A549 (cell line): ENCODE results near the gene IGFALS. TPM values are rescaled to one million over a fixed set of nuclear protein-coding genes. Genes with fewer than 3 reads are reported as not detected.

ENCODE experiments used
- ATAC-seq, 2 experiments: fragments of 200-7000 bp in 1 of 2; fragments of >200 bp in 1 of 2; cut with Nextera tagmentation in 1 of 2; cut with Tn5 transposase in 1 of 2; 3 replicates each; pipeline versions ENCODE4 v1.8.0 to v1.9.1; 2018 to 2020; ENCODE audit warnings: mild to moderate bottlenecking in 1 of 2, moderate library complexity in 1 of 2
- CTCF ChIA-PET: fragments of 300-600 bp; sonication (Branson Sonifier 250); formaldehyde crosslinking; extraction: SDS; loops from one replicate; lab custom pipeline; 2021; ENCODE audit warnings: antibody characterized with exemption, inconsistent platforms; lab: Yijun Ruan, JAX
- POLR2A ChIA-PET: fragments of 350-600 bp; formaldehyde crosslinking; extraction: SDS; loops from one replicate; lab custom pipeline; 2021; ENCODE audit warnings: antibody characterized with exemption, inconsistent platforms; lab: Yijun Ruan, JAX
- DNase-seq, 2 experiments: peaks; one replicate each; pipeline versions ENCODE4 v3.0.0 to v3.0.0-alpha.2; 2011 to 2016; ENCODE audit warnings: low read depth in 1 of 2, low spot score in 1 of 2
- FAIRE-seq: peaks from 2 replicates; lab custom pipeline; 2011; peaks lifted over from hg19 to GRCh38; lab: Jason Lieb, UNC
- H3K27ac ChIP-seq, 2 experiments: fragments of >200 bp; sonication (Bioruptor Twin); formaldehyde crosslinking; 3 replicates each; pipeline ENCODE4 v1.5.1; 2016 to 2017
- H3K4me1 ChIP-seq: fragments of >200 bp; sonication (Bioruptor Twin); formaldehyde crosslinking; 3 replicates; pipeline ENCODE4 v1.6.1; 2016
- H3K4me2 ChIP-seq: fragments of >200 bp; sonication (Bioruptor Twin); formaldehyde crosslinking; 3 replicates; pipeline ENCODE4 v1.6.1; 2016
- H3K4me3 ChIP-seq: fragments of >200 bp; sonication (Bioruptor Twin); formaldehyde crosslinking; 3 replicates; pipeline ENCODE4 v1.5.1; 2016
- H3K9me3 ChIP-seq: fragments of >200 bp; sonication (Bioruptor Twin); formaldehyde crosslinking; 3 replicates; pipeline ENCODE4 v1.6.1; 2016
- BCL3 ChIP-seq: fragments of >200 bp; sonication (Bioruptor Twin); formaldehyde crosslinking; IDR thresholded peaks from 3 replicates; pipeline ENCODE4 v1.6.1; 2016
- BHLHE40 ChIP-seq: IDR thresholded peaks from 2 replicates; pipeline ENCODE4 v1.6.1; 2012; ENCODE audit warnings: low read depth, low read length, inconsistent platforms
- CBX2 ChIP-seq: fragments of 200-600 bp; sonication (generic); IDR thresholded peaks from 2 replicates; pipeline ENCODE4 v1.6.1; 2016; ENCODE audit warnings: low read depth, mild to moderate bottlenecking, borderline replicate concordance
- EHF ChIP-seq: fragments of 250-450 bp; sonication (Bioruptor Pico); IDR thresholded peaks from 2 replicates; pipeline ENCODE4 v1.5.0; 2020; ENCODE audit warnings: mild to moderate bottlenecking
- EHMT2 ChIP-seq: fragments of 200-600 bp; sonication (generic); IDR thresholded peaks from 2 replicates; pipeline ENCODE4 v1.6.1; 2016; ENCODE audit warnings: antibody characterized with exemption, low read depth, mild to moderate bottlenecking, moderate library complexity
- ESRRA ChIP-seq: fragments of 150-350 bp; IDR thresholded peaks from 2 replicates; pipeline ENCODE4 v1.6.1; 2014; ENCODE audit warnings: mild to moderate bottlenecking, low read length, borderline replicate concordance
- GATA3 ChIP-seq: IDR thresholded peaks from 2 replicates; pipeline ENCODE4 v1.6.1; 2012; ENCODE audit warnings: borderline replicate concordance
- HEYL ChIP-seq: fragments of 250-450 bp; sonication (Bioruptor Pico); IDR thresholded peaks from 2 replicates; pipeline ENCODE4 v1.8.0; 2021; ENCODE audit warnings: mild to moderate bottlenecking, moderate library complexity
- HMGXB4 ChIP-seq: fragments of 250-450 bp; sonication (Bioruptor Pico); IDR thresholded peaks from 2 replicates; pipeline ENCODE4 v1.5.0; 2021; ENCODE audit warnings: mild to moderate bottlenecking, moderate library complexity, borderline replicate concordance
- HOXB5 ChIP-seq: fragments of 250-450 bp; sonication (Bioruptor Pico); IDR thresholded peaks from 2 replicates; pipeline ENCODE4 v1.5.0; 2020; ENCODE audit warnings: mild to moderate bottlenecking, moderate library complexity
- JUNB ChIP-seq: fragments of >200 bp; sonication (Bioruptor Twin); formaldehyde crosslinking; IDR thresholded peaks from 2 replicates; pipeline ENCODE4 v1.6.1; 2016
- KDM1A ChIP-seq: fragments of 200-600 bp; sonication (generic); IDR thresholded peaks from 2 replicates; pipeline ENCODE4 v1.6.1; 2016; ENCODE audit warnings: low read depth, mild to moderate bottlenecking
- KDM5A ChIP-seq: fragments of 200-600 bp; sonication (generic); IDR thresholded peaks from 2 replicates; pipeline ENCODE4 v1.6.1; 2016; ENCODE audit warnings: antibody characterized with exemption, mild to moderate bottlenecking
- NR3C1 ChIP-seq: fragments of >200 bp; sonication (Bioruptor Twin); formaldehyde crosslinking; IDR thresholded peaks from 3 replicates; pipeline ENCODE4 v1.6.1; 2017
- PHF8 ChIP-seq: fragments of 200-600 bp; sonication (generic); IDR thresholded peaks from 2 replicates; pipeline ENCODE4 v1.6.1; 2016; ENCODE audit warnings: low read depth, mild to moderate bottlenecking, antibody characterized with exemption, moderate library complexity, borderline replicate concordance
- POLR2A ChIP-seq: IDR thresholded peaks from 2 replicates; pipeline ENCODE4 v1.6.1; 2012; ENCODE audit warnings: mild to moderate bottlenecking, low read length
- RAD21 ChIP-seq, 2 experiments: fragments of >200 bp in 1 of 2; sonication (Bioruptor Twin) in 1 of 2; formaldehyde crosslinking in 1 of 2; IDR thresholded peaks in 1 of 2; conservative IDR thresholded peaks in 1 of 2; 2 replicates in 1 of 2; 3 replicates in 1 of 2; pipeline ENCODE4 v1.6.1; 2012 to 2018; ENCODE audit warnings: inconsistent platforms in 1 of 2
- RCOR1 ChIP-seq: fragments of 150-350 bp; IDR thresholded peaks from 2 replicates; pipeline ENCODE4 v1.6.1; 2014; ENCODE audit warnings: antibody characterized with exemption, low read length, low read depth
- REST ChIP-seq: fragments of 200-600 bp; sonication (generic); IDR thresholded peaks from 2 replicates; pipeline ENCODE4 v1.6.1; 2016; ENCODE audit warnings: antibody characterized with exemption, mild to moderate bottlenecking, moderate library complexity
- RFX5 ChIP-seq: fragments of 450-650 bp; IDR thresholded peaks from 2 replicates; pipeline ENCODE4 v1.7.1; 2014; ENCODE audit warnings: antibody characterized with exemption, mild to moderate bottlenecking, moderate library complexity
- TFCP2L1 ChIP-seq: fragments of 250-450 bp; sonication (Bioruptor Pico); IDR thresholded peaks from 2 replicates; pipeline ENCODE4 v1.5.0; 2021; ENCODE audit warnings: mild to moderate bottlenecking
- TP53 ChIP-seq: fragments of 250-450 bp; sonication (Bioruptor Pico); IDR thresholded peaks from 2 replicates; pipeline ENCODE4 v1.5.0; 2021; ENCODE audit warnings: mild to moderate bottlenecking, moderate library complexity
- ZNF302 ChIP-seq: fragments of 250-450 bp; sonication (Bioruptor Pico); IDR thresholded peaks from 2 replicates; pipeline ENCODE4 v1.9.0; 2021; ENCODE audit warnings: inconsistent platforms, mild to moderate bottlenecking, moderate library complexity
- WGBS: methylation state at CpG from one replicate; pipeline ENCODE4 v1.1.6; 2017; ENCODE audit errors: missing lambda C conversion rate; 5-methylcytosine and 5-hydroxymethylcytosine counted together
- polyA plus RNA-seq, 4 experiments: library from polyadenylated mRNA; depleted of rRNA in 3 of 4; stranded (reverse); fragments of >200 nt; fragmentation: RNase III in 1 of 4; extraction: RNeasy Plus Mini Kit Qiagen cat#74134 plus additional on column Dnase treatment in 1 of 4; gene quantifications; 2 replicates in 3 of 4; 3 replicates in 1 of 4; pipeline ENCODE4 v1.2.3, GENCODE V29; 2011 to 2017
- TF ChIP-seq, protein P1 (sequence below): fragments of >200 bp; sonication (Bioruptor Twin); formaldehyde crosslinking; IDR thresholded peaks from 3 replicates; pipeline ENCODE4 v1.5.1; 2016

Gene IGFALS
- polyA plus RNA-seq, 2 of the 4 experiments (the other 2 are of a cell fraction), result 0.08 TPM; not detected in 1

DNA sequence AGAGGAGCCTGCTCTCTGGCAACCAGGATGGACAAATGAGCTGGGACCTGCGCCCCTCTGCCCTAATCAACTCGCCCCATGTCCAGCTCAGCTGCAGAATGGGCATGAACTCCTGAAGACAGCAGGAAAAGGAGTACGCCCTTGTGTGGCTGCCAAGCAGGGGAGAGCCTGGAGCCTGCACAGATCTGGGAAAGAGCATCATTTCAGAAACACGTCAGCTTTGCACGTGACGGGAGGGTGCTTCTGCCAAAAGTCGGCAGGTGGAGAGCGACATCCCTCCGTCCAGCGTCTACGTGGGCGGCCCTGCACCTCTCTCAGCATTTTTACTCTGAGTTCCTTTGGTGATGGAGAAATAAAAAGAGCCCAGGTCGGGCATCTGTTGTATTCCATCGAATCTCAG is 40.7 kb downstream of the IGFALS start (continued):
- TF ChIP-seq RAD21 (conservative IDR thresholded peaks at IDR 0.05 in 1 of 2, IDR thresholded peaks at IDR 0.05 in 1 of 2) (no peak), HOXB5 (CRISPR knock-in tag) (no peak), KDM1A (no peak), EHMT2 (no peak), TP53 (no peak), BHLHE40 (no peak)

GRCh38 chr16:1751946-1752345 is 41.6 kb downstream of the IGFALS start:
- no peak for FAIRE-seq
- H3K4me3 ChIP-seq, result no peak overlapping the region
- TF ChIP-seq, protein P1, sequence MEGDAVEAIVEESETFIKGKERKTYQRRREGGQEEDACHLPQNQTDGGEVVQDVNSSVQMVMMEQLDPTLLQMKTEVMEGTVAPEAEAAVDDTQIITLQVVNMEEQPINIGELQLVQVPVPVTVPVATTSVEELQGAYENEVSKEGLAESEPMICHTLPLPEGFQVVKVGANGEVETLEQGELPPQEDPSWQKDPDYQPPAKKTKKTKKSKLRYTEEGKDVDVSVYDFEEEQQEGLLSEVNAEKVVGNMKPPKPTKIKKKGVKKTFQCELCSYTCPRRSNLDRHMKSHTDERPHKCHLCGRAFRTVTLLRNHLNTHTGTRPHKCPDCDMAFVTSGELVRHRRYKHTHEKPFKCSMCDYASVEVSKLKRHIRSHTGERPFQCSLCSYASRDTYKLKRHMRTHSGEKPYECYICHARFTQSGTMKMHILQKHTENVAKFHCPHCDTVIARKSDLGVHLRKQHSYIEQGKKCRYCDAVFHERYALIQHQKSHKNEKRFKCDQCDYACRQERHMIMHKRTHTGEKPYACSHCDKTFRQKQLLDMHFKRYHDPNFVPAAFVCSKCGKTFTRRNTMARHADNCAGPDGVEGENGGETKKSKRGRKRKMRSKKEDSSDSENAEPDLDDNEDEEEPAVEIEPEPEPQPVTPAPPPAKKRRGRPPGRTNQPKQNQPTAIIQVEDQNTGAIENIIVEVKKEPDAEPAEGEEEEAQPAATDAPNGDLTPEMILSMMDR, result no peak
- TF ChIP-seq RCOR1, result no peak
- no peak for TF ChIP-seq GATA3
- no peak for TF ChIP-seq TFCP2L1 (CRISPR knock-in tag)
- TF ChIP-seq EHF (CRISPR knock-in tag), result no peak
- TF ChIP-seq BCL3, result no peak
- no peak for TF ChIP-seq PHF8
- no peak for TF ChIP-seq JUNB
- no peak for TF ChIP-seq RFX5
- TF ChIP-seq, all 56 proteins: peak for 0
- CTCF ChIA-PET, result interaction anchor here (1.0 to 3.2 kb wide), 3 partner anchors 12 to 44 kb away, joined by 3 to 15 read pairs (median 3); no protein-coding TSS in a partner anchor
- Histone ChIP-seq H3K4me1 (peaks cover 4% of the 10 kb centered on the region), H3K4me2 (no peak overlapping the region), H3K27ac (no peak overlapping the region), H3K9me3 (no peaks in the 10 kb centered on the region)
- DNase-seq (no peak), ATAC-seq (no peak)
- WGBS, result 92% methylated on average over 16 of the region's 16 CpGs
- POLR2A ChIA-PET, result no interaction called here

- 93% methylated on average over 25 of the region's 29 CpGs for WGBS
- DNase-seq (no peak), ATAC-seq (no peak), FAIRE-seq (no peak)
- H3K27ac ChIP-seq, result no peak overlapping the region
- no peak overlapping the region for H3K4me2 ChIP-seq
- ChIA-PET CTCF (interaction anchor here (0.7 to 4.0 kb wide), 6 partner anchors 15 to 52 kb away, joined by 3 to 15 read pairs (median 6); partner anchors contain the start of gene MAPK8IP3), POLR2A (no interaction called here)
- H3K4me3 ChIP-seq, result no peak overlapping the region
- H3K4me1 ChIP-seq, result peaks cover 22% of the 10 kb centered on the region
- no peaks in the 10 kb centered on the region for H3K9me3 ChIP-seq
- TF ChIP-seq CBX2, result no peak
- no peak for TF ChIP-seq REST
- TF ChIP-seq KDM5A, result no peak
- TF ChIP-seq ZNF302 (CRISPR knock-in tag), result no peak
- TF ChIP-seq POLR2A, result no peak
- TF ChIP-seq BCL3, result no peak
- TF ChIP-seq ESRRA, result no peak
- no peak for TF ChIP-seq NR3C1
- TF ChIP-seq HEYL (CRISPR knock-in tag), result no peak
- no peak for TF ChIP-seq HMGXB4 (CRISPR knock-in tag)
Measured at GRCh38 chr16:1749152-1750117, 44.1 kb downstream of the IGFALS start.
